GM18867 (cell line): ENCODE results near the gene MSH2.

Experiments used
- ATAC-seq: cut with Tn5 transposase; IDR thresholded peaks from one replicate; pipeline ENCODE4 v1.9.1; 2021; ENCODE audit warnings: mild to moderate bottlenecking, moderate library complexity; ENCODE audit not compliant: unreplicated experiment

The MSH2 gene

DNA sequence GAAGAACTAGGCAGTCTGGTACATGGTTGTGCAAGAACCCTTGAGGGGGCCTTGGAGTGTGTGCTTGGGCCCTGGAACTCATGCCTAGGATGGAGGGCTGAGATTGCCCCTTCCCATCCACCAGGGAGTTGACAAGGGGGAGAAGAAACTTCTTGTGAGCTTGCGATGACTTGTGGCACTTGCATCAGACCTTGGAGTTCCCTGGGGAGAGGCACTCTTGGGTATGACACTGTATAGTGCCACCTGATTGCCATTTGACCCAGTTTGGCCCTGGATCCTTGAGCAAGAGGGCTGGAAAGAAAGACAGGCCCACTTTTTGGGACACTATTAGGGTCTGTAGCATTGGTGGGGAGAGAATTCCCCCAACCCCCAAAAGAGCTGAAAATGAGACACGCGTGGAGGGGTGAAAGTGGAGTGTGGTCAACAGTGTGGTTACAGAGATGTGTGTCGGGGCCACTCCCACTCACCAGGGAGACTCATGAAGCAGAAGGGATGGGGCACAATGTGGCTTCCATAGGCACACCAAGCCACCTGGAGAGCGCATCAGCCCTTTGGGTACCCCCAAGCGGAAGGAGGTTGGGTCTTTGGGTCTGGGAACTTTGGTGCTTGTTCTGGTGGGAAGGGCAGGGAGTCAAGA lies 101.3 kb downstream of the MSH2 start:
- ATAC-seq: peak; percentile 17

- no peak for ATAC-seq
Measured at GRCh38 chr2:47506024-47506423, 103.1 kb downstream of the MSH2 start.

GRCh38 chr2:47506436-47506835 lies 103.5 kb downstream of the MSH2 start:
- no peak for ATAC-seq

- no peak for ATAC-seq
Measured at GRCh38 chr2:47508080-47508479, 105.1 kb downstream of the MSH2 start.

DNA sequence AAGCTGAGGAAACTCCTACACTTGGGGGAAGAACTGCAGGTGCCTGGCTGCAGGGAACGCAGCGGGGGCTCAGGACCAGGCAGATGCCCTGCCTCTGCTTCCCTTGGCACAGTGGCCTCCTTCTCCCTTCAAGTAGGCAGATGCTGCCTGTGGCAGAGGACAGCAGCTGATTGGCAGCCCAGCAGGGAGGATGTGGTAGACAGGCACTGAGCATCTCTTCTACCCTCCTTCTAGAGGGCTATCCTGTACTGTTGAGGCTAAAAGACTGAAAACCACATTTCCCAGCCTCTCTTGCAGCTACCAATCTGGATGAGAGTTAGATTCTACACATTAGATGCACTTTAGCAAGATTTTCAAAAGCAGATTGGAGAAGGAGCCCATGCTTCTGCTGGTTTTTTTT lies 105.7 kb downstream of the MSH2 start:
- no peak for ATAC-seq

DNA sequence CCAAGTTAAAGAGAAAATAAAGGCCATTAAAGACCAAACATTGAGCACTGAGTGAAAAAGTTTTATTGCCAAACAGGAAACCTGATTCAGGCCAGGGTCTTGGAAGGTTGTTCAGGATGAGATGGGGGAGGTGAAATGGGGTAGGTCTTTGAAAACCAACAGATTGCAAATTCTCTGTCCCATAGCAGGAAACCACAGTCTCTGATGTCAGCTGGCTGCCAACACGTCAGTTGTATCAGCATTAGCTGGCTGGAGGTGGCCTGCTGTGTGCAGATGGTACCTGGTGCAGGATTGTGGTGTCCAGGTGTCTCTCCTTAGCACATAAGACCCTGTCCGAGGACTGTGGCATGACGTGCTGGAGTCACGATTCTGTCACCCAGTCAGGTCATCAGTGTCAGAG lies 106.3 kb downstream of the MSH2 start:
- no peak for ATAC-seq

DNA sequence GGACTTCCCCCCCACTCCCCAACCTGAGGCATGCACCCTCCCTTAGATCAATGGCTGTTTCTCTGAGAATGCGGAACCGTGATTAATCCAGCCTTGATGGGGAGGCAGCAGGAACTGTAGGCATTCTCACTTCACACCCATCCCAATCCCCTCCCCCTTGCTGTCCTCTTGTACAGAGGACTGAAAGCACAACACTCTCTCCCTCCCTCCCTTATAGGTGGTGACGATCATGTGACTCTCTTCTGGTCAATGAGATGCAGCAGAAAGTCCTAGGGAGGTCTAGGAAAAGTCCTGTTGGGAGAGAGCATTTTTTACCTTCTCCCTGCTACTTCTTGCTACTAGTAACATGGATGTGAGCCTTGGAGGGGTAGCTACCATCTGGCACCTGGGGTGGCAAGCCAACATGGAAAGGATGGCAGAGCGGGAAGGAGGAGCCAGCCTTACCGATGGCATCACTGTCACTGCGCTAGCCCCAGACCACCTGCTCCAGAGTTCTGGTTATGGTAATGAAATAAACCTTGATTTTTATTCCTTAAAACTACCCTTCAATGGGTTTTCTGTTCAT lies 106.9 kb downstream of the MSH2 start:
- ATAC-seq: no peak

GRCh38 chr2:47510745-47511144 lies 107.8 kb downstream of the MSH2 start:
- no peak for ATAC-seq

DNA sequence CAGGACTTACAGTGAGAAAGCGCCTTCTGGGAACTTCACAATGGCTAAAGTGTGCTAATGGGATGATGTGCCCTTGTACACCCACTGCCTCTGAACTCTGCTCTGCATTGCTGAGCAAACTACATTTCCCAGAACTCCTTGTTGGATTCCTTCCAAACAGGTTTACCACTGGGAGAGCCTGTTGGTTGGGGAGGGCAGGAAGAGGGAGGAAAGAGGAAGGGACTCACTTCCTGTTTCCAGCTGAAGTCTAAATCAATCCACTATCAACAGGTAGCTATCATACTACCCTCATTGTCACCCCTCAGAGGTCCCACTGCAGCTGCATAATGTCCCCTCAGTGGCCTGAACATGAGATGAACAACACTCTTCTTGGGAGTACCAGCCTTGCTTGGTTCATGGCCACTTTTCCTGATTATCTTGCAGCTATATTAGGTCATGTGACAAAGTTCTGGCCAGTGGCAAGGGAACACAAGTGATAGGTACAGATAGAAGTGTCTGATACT lies 109.7 kb downstream of the MSH2 start:
- no peak for ATAC-seq

DNA sequence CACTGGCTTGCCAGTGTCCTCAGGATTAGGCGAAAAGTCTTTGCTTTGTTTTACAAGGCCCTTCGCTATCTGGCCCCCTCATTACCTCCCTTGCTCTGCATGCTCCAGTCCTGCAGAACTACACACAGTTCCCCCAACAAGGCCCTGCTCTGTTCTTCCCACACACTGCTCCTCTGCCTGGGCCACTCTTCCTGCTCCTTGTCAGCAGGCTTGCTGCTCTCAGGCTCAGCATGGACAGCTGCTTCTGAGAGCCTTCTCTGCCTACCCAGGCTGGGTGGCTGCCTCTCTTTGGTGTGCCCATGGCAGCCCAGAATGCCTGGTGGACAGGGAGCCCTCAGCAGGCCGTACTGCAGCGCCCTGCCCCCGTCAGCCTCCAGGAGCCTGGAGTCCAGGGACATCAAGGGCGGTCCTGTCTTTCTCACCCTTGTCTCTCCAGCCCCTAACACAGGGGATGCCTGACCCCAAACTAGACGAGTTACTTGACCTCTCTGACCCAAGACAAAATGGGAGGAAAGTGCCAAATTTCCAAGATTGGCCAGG lies 111.1 kb downstream of the MSH2 start:
- no peak for ATAC-seq

- no peak for ATAC-seq
Measured at GRCh38 chr2:47516360-47517104, 113.6 kb downstream of the MSH2 start.

- ATAC-seq: no peak
Measured at GRCh38 chr2:47518497-47519146, 115.7 kb downstream of the MSH2 start.

DNA sequence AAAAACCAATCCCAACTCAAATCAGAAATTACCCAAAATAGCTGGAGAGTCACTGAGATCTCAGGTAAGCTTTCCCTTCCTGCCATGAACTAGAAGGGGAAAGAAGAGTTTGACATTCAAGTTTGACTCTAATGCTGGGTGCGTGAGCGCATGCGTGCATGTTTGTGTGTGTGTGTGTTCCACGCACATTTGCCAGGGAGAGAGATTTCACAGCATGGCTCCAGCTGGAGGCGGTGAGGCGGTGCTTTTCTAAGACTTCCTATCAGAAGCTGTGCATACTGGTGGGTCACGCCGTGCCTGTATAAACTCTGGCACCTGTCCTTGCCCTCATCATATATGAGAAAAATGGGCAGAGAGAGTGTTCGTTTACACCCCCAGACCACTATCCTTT lies 116.2 kb downstream of the MSH2 start:
- ATAC-seq: no peak

DNA sequence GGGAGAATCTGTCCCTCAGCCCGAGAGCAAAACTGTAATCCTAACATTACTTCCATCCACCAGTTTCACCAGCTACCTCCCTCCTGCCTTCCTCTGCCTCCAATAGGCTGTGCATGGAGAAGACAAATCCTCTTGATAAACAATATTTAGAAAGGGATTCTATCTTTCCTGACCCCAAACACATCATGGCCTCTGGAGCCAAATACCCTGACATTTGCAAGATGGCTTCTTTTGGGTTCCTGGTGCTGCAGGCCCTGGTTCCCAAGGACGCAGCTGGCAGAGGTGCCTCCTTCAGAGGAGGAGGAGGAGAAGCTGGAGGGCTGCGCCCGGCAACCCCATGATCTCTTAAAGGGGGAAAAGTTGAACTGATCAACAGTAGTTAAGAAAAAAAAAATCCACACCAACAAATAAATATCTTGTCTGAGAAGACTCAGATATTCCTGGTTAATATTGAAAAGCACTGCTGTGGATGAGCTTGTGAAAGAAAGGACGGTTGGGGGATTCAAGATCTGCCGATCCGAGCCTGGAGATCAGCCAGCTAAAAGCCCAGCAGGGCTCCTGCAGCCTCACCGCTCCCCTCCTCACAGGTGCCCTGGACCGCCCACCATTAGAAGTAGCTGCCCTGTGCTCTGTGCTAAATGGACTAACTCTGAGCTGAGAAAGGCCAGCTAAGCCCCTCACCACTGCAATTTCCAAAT lies 116.8 kb downstream of the MSH2 start:
- ATAC-seq: no peak

DNA sequence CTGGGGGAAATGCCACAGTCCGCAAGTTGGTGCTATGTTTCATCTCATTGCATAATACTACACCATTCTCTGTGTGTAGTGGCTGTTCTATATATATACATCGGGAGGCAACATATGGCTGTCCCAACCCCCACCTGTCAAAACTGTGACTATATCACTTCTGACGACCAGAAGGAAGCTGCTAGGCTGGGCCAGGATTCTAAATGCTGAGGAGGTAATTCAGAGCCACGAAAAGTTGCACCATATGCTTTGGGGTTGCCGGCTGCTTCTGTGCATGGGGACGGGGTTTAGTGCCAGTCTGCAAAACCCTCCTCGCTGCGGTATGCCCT lies 117.3 kb downstream of the MSH2 start:
- ATAC-seq: no peak

DNA sequence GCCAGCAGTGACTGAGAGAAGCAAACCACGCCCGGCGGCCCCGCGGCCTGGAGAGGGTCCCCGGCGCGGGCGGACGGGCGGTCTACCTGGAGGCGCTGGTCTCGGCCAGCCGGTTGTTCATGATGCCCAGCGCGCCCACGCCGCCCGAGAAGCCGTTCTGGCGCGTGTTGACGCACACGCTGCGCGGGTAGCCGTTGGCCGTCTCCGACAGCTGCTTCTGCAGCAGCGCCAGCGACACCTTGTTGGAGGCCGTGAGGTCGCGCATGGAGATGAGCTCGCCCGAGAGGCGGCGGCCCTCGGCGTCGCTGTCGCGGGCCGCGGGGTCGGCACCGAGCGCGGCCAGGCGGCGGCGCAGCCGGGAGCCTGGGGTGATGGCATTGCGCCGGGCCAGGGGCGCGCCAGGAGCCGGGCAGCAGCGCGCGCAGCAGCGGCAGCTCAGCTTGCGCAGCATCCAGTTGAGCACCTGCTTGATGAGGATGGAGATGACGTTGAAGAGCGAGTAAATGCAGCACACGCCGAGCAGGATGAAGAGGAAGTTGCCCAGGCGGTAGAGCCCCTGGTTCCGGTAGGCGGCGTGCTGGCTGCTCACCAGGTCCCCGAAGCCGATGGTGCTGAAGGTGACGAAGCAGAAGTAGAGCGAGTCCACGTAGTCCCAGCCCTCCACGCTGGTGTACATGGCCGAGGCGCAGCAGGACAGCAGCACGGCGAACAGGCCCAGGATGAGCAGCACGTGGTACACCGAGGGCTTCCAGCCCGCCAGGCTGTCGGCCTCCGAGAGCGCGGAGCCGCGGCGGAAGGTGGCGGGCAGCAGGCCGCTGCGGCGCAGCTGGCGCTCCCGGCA lies 118.1 kb downstream of the MSH2 start:
- ATAC-seq: peak; percentile 87

GRCh38 chr2:47521666-47522285 lies 118.8 kb downstream of the MSH2 start:
- ATAC-seq: no peak

GRCh38 chr2:47525167-47525566 lies 122.2 kb downstream of the MSH2 start:
- no peak for ATAC-seq

DNA sequence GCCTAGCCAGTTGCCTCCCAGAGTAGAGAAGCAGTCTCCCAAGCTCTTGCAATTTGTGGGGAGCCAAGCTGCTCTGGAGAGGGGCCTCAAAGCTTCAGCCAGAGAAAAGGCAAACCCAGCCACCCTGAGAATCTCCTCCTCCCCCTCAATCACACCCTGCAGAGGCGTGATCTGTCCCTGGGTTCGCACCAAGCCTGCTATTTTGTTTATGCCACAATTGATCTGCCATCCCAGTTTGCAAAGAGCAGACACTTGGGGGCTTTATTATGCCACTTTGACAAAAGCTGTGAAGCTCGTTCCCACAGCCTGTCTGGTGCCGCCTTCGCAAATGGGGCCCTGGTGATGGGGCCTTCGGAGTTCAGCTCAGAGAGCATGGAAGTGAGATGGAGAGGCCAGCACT lies 125.5 kb downstream of the MSH2 start:
- ATAC-seq: no peak

- no peak for ATAC-seq
Measured at GRCh38 chr2:47528874-47529273, 125.9 kb downstream of the MSH2 start.
